Measurements from ENCODE around the gene RECQL.
"Not testable (repeated sequence)": the region's sequence is repeated elsewhere in the genome, so short reads cannot be mapped to it uniquely, and the experiment has no call there.

The RECQL gene

GRCh38 chr12:21502872-21503271 is 1.4 kb upstream of the RECQL start:
- DNase-seq (ENCODE audit: low spot score), result no peak

GRCh38 chr12:21502164-21502496 is 695 bp upstream of the RECQL start:
- peak; percentile 27 for DNase-seq (ENCODE audit: low spot score)

- DNase-seq (ENCODE audit: low spot score), result peak; percentile 11
These were observed 613 bp downstream of the RECQL start for GRCh38 chr12:21500786-21501257.

DNA sequence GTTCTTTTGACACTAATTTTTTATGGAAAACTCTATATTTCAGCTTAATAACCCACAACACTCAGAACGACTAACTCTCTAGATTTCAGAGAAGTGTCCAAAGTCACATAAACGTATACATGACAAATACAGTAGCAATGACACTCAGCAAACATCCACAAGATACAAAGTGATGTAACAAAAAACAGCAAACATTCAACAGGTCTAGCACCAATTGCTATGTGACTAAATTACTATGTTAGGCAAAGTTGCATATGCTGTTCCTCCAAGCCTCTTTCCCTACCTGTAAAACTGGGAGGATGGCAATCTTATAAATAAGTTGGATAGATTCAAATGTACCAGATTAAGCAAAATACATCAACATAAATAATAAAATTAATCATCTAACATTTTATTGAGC is 1.7 kb downstream of the RECQL start:
- no peak for DNase-seq (ENCODE audit: low spot score)

DNA sequence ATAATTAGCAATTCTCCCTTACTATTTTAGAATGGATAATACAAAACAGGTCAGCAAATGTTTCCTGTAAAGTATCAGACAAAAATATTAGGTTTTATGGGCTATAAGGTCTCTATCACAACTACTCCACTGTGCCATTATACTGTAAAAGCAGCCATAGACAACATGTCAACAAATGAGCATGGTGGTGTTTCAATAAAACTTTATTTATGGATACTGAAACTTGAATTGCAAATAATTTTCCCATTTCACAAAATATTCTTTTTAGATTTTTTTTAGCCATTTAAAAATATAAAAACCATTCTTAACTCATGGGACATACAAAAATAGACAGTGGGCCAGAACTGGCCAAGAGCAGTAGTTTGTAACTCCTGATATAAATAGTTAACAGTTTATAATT is 15.4 kb downstream of the RECQL start:
- no peak for DNase-seq (ENCODE audit: low spot score)

- DNase-seq (ENCODE audit: low spot score), result no peak
These were observed 17.9 kb downstream of the RECQL start for GRCh38 chr12:21483531-21483930.

GRCh38 chr12:21478756-21479455 is 22.5 kb downstream of the RECQL start:
- no peak for DNase-seq (ENCODE audit: low spot score)

DNA sequence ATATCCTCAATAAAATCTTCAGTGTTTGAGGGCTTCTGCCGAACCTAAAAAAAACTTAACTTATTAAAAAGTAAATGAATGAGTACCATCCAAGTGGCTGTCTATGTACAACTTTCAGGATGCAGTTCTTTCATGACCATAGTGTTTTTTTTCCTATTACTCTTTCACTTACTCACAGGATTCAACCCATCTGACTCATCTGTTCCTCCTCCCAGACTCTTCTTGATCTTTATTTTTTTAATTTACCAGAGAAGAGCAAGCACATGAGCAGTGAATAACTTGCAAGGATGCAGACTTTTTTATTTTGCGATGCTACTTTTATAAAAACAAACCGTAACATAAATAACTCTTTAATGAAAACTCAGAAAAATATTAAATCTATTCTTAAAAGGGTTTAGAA is 24.5 kb downstream of the RECQL start:
- peak; percentile 24 for DNase-seq (ENCODE audit: low spot score)

- no peak for DNase-seq (ENCODE audit: low spot score)
These were observed 25.9 kb downstream of the RECQL start for GRCh38 chr12:21475552-21475951.

GRCh38 chr12:21472197-21472823 is 29.1 kb downstream of the RECQL start:
- no peak for DNase-seq (ENCODE audit: low spot score)

GRCh38 chr12:21471294-21471693 is 30.1 kb downstream of the RECQL start:
- no peak for DNase-seq (ENCODE audit: low spot score)

DNA sequence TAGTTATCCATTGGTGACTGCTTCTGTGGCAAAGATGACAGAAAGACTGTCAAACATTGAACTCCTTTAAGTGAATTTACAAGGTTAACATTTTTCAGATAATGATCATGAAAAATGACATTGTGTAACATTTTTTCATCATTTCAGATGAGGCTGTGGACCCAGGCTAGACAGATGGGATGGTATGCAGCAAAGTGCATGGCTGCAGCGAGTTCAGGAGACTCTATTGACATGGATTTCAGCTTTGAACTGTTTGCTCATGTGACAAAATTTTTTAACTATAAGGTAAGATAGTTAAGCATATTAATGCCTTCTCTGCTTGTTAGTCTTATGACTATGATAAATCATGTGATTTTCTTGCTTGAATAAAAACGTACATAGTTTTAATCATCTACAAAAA is 34.1 kb downstream of the RECQL start:
- DNase-seq (ENCODE audit: low spot score), result not testable (repeated sequence)

GRCh38 chr12:21459474-21459873 is 42.0 kb downstream of the RECQL start:
- no peak for DNase-seq (ENCODE audit: low spot score)

DNA sequence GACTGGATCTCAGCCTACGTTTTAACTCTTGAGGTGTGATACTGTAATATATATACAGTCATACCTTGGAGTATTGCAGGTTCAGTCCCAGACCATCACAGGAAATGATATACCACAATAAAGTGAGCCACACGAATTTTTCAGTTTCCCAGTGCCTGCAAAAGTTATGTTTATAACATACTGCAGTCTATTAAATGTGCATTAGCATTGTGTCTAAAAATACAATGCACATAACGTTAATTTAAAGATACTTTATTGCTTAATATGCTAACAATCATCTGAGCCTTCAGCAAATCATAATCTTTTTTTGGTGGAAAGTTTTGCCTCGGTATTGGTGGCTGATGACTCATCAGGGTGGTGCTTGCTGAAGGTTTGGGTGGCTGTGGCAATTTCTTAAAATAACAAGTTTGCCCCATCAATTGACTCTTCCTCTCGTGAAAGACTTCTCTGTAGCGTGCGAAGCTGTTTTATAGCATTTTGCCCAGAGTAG is 45.1 kb downstream of the RECQL start:
- DNase-seq (ENCODE audit: low spot score), result peak; percentile 84

GRCh38 chr12:21453312-21453852 is 48.1 kb downstream of the RECQL start:
- DNase-seq (ENCODE audit: low spot score), result peak; percentile 85

- DNase-seq (ENCODE audit: low spot score), result no peak
These were observed 49.9 kb downstream of the RECQL start for GRCh38 chr12:21451529-21451928.

DNA sequence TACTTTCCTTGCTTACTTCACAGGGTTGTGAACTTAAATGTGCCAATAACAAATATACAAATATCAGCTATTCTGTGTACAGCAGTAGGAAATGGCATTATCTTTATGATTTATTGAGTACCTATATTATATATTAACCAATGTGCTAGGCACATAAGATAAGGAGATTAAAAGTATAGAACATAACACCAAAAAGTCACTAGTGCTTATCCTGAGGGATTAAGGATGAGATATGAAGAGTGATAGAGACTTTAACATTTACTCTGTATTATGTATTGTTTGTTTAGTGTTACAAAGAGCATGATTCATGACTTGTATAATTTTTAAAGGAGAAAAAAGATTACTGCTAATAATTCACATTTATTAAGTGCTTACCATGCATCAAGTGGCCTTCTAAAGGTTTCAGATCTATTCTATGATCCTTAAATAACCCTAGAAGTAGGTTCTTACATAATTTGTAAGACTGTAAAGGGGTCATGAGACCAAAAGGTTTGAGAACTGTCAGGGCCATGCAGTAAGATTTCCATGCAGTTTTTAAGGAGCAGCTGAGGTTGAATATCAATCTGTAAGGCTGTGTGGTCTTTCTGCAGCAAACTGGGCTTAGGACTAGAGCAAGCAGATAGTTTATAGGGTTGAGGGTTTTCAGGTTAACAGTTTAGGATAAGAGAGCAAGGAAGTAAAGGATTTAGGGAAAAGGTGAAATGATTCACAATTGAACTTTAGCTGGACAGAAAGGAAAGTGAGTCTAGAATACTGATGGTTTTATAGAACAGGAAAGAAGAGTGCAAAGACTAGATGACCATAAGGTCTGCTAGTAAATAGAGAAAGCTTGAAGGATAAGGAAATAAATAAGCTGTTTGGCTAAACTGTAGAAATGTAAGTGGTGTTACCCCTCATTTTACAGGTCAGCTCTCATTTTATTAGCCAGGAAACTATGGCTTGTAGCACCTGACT is 57.0 kb downstream of the RECQL start:
- DNase-seq (ENCODE audit: low spot score), result no peak

DNA sequence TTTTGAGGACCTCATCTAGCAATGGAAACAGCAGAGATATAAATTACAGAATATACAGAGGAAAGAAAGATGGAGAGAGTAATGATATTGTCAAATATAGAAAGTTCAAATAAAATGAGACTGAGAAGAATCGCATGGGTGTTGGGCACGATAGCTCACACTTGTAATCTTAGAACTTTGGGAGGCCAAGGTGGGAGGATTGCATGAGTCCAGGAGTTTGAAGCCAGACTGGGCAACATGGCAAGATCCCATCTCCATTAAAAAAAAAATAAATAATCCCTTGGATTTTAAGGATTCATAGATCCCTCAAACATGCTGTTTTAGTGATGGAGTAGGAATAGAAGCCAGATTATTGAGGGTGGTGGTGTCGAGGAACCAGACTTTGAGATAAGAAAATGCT is 62.1 kb downstream of the RECQL start:
- no peak for DNase-seq (ENCODE audit: low spot score)

- no peak for DNase-seq (ENCODE audit: low spot score)
These were observed 62.8 kb downstream of the RECQL start for GRCh38 chr12:21438643-21439042.

- DNase-seq (ENCODE audit: low spot score), result no peak
These were observed 66.7 kb downstream of the RECQL start for GRCh38 chr12:21434699-21435098.

- DNase-seq (ENCODE audit: low spot score), result no peak
These were observed 67.9 kb downstream of the RECQL start for GRCh38 chr12:21433525-21433924.

GRCh38 chr12:21429994-21430393 is 71.4 kb downstream of the RECQL start:
- DNase-seq (ENCODE audit: low spot score), result no peak
